Liver (tissue), 3 donors: Measurements from ENCODE around the gene RAD51B.

ENCODE experiments used
- GABPA ChIP-seq, 2 donors: IDR thresholded peaks in 1 of 2; conservative IDR thresholded peaks in 1 of 2; 2 replicates each; pipeline ENCODE4 v1.6.1; 2016; ENCODE audit warnings: antibody characterized with exemption in 2 of 2, mild to moderate bottlenecking in 1 of 2, moderate library complexity in 1 of 2
- TAF1 ChIP-seq: conservative IDR thresholded peaks from 2 replicates; pipeline ENCODE4 v1.6.1; 2016; ENCODE audit warnings: antibody characterized with exemption, mild to moderate bottlenecking
- TF ChIP-seq, protein P1 (sequence below): fragments of 150-350 bp; IDR thresholded peaks from 2 replicates; pipeline ENCODE4 v1.5.1; 2017; ENCODE audit warnings: improper control_type of control experiment, low read depth, low read length; ENCODE audit not compliant: missing input control
- TF ChIP-seq, protein P2 (sequence below): IDR thresholded peaks from 2 replicates; pipeline ENCODE4 v1.6.1; 2016; ENCODE audit warnings: antibody characterized with exemption
- TF ChIP-seq, protein P3 (sequence below): IDR thresholded peaks from 2 replicates; pipeline ENCODE4 v1.6.1; 2016; ENCODE audit warnings: antibody characterized with exemption, mild to moderate bottlenecking
- TF ChIP-seq, protein P4 (sequence below): IDR thresholded peaks from 2 replicates; pipeline ENCODE4 v1.6.1; 2016; ENCODE audit warnings: antibody characterized with exemption
- TF ChIP-seq, protein P5 (sequence below): IDR thresholded peaks from 2 replicates; pipeline ENCODE4 v1.6.1; 2016; ENCODE audit warnings: antibody characterized with exemption
- donor health status: healthy.
- donor health status: healthy.

DNA sequence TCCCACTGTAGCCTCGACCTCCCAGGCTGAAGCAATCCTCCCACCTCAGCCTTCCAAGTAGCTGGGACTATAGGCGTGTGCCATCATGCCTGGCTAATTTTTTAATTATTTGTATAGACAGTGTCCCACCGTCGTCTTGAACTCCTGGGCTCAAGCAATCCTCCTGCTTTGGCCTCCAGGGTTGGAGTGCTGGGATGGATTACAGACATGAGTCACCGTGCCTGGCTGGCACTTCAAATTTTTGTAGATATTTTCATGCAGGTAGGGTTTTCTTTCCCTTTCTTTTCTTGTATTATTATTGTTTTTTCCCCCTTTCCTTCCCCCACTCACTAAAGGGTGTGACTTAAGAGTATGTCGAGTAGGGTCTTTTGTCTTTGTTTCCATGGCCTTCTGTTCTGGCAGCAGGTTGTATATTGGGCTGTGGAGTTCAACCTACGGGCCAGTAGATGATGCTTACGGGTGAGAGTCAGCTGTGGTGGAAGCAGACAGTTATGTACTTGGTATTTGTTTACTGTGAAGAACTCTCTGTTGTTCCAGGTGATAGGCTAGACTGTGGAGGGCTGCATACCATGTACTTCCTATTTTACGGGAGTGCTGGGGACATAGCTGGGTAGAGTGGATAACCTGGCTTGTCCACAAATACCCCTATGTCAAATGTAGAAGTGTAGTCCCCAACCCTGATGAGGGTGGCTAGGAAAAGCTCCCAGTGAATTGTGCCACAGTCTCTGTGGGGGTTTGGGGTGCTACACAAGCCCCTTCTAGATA is 30.7 kb downstream of the RAD51B start:
- TF ChIP-seq, protein P1, sequence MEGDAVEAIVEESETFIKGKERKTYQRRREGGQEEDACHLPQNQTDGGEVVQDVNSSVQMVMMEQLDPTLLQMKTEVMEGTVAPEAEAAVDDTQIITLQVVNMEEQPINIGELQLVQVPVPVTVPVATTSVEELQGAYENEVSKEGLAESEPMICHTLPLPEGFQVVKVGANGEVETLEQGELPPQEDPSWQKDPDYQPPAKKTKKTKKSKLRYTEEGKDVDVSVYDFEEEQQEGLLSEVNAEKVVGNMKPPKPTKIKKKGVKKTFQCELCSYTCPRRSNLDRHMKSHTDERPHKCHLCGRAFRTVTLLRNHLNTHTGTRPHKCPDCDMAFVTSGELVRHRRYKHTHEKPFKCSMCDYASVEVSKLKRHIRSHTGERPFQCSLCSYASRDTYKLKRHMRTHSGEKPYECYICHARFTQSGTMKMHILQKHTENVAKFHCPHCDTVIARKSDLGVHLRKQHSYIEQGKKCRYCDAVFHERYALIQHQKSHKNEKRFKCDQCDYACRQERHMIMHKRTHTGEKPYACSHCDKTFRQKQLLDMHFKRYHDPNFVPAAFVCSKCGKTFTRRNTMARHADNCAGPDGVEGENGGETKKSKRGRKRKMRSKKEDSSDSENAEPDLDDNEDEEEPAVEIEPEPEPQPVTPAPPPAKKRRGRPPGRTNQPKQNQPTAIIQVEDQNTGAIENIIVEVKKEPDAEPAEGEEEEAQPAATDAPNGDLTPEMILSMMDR: no peak
- TF ChIP-seq, protein P2, sequence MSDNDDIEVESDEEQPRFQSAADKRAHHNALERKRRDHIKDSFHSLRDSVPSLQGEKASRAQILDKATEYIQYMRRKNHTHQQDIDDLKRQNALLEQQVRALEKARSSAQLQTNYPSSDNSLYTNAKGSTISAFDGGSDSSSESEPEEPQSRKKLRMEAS: no peak
- TF ChIP-seq, protein P3, sequence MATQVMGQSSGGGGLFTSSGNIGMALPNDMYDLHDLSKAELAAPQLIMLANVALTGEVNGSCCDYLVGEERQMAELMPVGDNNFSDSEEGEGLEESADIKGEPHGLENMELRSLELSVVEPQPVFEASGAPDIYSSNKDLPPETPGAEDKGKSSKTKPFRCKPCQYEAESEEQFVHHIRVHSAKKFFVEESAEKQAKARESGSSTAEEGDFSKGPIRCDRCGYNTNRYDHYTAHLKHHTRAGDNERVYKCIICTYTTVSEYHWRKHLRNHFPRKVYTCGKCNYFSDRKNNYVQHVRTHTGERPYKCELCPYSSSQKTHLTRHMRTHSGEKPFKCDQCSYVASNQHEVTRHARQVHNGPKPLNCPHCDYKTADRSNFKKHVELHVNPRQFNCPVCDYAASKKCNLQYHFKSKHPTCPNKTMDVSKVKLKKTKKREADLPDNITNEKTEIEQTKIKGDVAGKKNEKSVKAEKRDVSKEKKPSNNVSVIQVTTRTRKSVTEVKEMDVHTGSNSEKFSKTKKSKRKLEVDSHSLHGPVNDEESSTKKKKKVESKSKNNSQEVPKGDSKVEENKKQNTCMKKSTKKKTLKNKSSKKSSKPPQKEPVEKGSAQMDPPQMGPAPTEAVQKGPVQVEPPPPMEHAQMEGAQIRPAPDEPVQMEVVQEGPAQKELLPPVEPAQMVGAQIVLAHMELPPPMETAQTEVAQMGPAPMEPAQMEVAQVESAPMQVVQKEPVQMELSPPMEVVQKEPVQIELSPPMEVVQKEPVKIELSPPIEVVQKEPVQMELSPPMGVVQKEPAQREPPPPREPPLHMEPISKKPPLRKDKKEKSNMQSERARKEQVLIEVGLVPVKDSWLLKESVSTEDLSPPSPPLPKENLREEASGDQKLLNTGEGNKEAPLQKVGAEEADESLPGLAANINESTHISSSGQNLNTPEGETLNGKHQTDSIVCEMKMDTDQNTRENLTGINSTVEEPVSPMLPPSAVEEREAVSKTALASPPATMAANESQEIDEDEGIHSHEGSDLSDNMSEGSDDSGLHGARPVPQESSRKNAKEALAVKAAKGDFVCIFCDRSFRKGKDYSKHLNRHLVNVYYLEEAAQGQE: no peak
- TF ChIP-seq TAF1 (no peak), GABPA (IDR thresholded peaks at IDR 0.05 in 1 of 2, conservative IDR thresholded peaks at IDR 0.05 in 1 of 2) (no peak)
- TF ChIP-seq, protein P4, sequence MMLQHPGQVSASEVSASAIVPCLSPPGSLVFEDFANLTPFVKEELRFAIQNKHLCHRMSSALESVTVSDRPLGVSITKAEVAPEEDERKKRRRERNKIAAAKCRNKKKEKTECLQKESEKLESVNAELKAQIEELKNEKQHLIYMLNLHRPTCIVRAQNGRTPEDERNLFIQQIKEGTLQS: no peak
- TF ChIP-seq, protein P5, sequence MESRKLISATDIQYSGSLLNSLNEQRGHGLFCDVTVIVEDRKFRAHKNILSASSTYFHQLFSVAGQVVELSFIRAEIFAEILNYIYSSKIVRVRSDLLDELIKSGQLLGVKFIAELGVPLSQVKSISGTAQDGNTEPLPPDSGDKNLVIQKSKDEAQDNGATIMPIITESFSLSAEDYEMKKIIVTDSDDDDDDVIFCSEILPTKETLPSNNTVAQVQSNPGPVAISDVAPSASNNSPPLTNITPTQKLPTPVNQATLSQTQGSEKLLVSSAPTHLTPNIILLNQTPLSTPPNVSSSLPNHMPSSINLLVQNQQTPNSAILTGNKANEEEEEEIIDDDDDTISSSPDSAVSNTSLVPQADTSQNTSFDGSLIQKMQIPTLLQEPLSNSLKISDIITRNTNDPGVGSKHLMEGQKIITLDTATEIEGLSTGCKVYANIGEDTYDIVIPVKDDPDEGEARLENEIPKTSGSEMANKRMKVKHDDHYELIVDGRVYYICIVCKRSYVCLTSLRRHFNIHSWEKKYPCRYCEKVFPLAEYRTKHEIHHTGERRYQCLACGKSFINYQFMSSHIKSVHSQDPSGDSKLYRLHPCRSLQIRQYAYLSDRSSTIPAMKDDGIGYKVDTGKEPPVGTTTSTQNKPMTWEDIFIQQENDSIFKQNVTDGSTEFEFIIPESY: no peak
